DMS153 treated with DMSO at 0.1 percent for 48 hours (cell line): Measurements from ENCODE around the gene ANTXR1.
"Not testable (repeated sequence)": the region's sequence is repeated elsewhere in the genome, so short reads cannot be mapped to it uniquely, and the experiment has no call there.

Experiments used
- DNase-seq: peaks from one replicate; lab custom pipeline; 2025; ENCODE audit not compliant: unreplicated experiment; lab: John Stamatoyannopoulos, UW

The ANTXR1 gene

GRCh38 chr2:69162057-69162456 is 149.1 kb downstream of the ANTXR1 start:
- DNase-seq: no peak

- no peak for DNase-seq
Measured at GRCh38 chr2:69163109-69163508, 150.1 kb downstream of the ANTXR1 start.

DNA sequence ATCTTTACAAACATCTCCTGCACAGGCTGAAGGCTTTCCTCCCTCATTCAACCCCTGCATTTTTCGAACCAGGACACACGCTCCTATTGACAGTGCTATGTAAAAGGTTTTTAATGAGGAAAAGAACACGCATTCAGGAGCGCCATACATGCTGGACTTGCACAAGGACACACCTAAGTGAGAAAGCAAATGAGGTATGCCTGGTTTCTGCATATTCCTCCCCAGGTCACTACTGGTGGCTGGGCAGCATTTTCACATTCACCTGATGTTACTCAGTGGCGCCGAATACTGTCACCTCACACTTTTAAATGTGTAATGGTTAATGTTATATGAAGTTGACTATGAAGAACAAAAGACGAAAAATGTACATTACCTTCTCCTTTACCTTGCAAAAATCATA is 150.6 kb downstream of the ANTXR1 start:
- no peak for DNase-seq

- no peak for DNase-seq
Measured at GRCh38 chr2:69164061-69164778, 151.2 kb downstream of the ANTXR1 start.

GRCh38 chr2:69165091-69165880 is 152.3 kb downstream of the ANTXR1 start:
- no peak for DNase-seq

- no peak for DNase-seq
Measured at GRCh38 chr2:69166465-69166811, 153.5 kb downstream of the ANTXR1 start.

DNA sequence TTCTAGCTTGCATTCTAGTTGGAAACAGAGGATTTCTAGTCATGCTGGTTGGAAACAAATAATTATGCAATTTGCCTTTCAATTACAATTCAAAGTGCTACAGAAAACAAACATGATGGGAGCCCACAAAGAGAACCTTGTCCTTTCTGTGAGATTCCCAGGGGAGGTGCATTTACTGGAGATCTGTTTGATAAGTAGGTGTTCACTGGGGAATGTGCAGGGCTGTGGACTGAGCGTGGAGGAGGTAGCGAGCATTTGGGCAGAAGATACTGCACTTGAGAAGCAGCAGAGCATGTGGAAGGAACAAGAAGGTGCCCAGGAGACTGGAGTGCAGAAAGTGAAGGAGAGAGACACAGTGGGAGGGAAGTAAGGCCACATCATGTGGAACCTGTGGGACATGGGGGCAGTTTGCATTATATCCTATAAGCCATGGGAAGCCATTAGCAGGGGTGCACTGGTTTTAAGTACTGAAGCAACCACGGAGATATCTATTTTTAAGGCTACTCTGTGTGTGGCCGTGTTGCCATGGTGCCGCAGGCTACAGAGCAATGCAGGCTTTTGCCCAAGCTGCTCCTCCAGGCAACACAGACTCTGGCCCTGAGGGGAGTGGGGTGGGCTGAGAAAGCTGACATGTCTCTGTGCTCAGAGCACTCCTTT is 154.0 kb downstream of the ANTXR1 start:
- DNase-seq: no peak

DNA sequence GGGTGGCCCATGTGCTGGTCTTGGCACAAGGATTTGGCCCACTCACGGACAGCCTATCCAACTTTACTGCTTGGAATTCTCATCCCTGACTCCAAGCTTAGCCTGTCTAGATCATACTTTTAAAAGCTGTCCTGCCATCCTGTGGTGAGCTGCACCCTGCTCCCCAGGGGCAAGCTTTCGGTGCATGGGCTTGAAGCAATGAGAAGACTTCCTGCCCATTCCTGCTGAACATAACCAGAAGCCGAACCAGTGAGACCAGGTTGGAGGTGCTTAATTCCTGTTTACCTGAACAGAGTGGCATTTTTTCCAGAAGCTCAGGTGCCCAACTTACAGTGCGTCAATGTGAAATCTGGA is 154.5 kb downstream of the ANTXR1 start:
- no peak for DNase-seq

DNA sequence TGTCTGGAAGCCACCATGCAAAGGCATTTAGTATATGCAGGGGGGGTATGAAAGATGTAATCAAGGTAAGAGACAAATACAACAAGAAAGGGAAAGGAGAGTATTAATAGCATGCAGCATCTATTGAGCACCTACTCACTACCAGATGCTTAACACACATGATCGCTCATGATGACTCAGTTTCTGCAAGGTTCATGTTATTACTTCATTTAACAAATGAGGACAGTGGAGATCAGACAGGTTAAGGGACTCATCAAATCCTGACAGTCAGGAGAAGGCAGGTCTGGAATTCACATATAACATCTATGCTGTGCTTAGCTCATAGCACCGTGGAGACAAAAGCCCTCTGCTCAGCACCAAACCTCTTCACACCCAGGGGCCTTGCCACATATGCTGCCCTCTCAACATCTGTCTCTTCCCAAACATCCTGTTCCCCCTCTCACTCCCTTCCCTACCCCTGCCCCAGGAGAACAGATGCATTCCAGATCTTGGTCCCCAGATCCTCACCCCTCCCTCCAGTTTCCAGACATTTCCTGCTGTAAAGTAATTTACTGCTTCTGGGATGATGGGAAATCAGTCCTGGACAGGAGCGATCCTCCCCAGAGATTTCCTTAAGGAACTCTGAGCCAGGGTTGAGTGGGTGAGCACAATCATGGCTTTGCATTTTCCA is 155.3 kb downstream of the ANTXR1 start:
- DNase-seq: no peak

- no peak for DNase-seq
Measured at GRCh38 chr2:69168950-69169654, 156.1 kb downstream of the ANTXR1 start.

DNA sequence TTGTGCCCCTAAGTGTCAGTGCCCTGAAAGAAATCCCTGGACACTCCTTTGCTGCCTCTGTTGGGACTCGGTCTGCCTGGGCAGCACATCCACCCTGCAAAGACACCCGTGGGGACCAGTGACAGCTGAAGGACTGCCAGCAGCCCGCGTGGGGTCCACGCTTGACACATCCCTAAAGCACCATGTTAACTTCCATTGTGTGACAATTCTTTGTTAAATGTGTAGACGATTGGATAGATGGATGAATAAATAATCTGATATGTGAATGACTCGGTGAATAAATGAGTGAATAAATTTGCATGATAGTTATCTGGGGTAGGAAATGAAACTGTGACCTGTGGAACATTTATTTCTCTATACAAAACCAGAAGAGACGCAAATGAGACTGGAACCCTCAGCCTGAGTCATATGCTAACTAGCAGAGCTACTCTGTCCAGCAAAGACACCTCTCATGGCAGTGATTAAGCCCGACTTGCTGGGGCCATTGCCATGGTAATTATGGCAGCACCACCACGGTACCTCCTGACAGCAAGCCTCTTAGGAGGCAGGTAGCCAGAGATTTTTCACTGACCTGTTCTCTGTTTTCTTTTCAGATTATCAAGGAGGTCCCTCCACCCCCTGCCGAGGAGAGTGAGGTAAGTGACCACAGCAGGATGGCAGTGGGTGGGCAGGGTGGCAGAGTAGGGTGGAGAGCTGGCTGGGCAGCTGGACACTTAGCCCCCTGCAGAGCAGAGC is 156.8 kb downstream of the ANTXR1 start:
- DNase-seq: no peak

DNA sequence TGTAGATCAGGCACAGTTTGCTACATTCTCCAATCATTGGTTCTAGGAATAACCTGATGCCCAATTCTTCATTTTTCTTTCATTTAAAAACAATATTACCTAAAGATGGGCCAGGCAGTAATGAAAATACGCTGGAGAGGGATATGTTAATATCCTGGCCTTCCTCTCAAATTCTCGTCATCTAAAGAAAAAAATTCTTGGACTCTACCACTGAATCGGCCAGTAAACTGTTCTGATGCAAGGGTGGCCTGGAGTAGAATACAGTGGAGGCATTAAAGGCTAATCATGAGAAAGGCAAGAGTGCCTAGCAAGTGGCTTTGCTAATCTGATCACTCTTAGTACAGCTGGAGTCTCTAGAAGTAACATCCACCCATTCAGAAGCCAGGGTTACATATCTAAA is 157.7 kb downstream of the ANTXR1 start:
- no peak for DNase-seq

DNA sequence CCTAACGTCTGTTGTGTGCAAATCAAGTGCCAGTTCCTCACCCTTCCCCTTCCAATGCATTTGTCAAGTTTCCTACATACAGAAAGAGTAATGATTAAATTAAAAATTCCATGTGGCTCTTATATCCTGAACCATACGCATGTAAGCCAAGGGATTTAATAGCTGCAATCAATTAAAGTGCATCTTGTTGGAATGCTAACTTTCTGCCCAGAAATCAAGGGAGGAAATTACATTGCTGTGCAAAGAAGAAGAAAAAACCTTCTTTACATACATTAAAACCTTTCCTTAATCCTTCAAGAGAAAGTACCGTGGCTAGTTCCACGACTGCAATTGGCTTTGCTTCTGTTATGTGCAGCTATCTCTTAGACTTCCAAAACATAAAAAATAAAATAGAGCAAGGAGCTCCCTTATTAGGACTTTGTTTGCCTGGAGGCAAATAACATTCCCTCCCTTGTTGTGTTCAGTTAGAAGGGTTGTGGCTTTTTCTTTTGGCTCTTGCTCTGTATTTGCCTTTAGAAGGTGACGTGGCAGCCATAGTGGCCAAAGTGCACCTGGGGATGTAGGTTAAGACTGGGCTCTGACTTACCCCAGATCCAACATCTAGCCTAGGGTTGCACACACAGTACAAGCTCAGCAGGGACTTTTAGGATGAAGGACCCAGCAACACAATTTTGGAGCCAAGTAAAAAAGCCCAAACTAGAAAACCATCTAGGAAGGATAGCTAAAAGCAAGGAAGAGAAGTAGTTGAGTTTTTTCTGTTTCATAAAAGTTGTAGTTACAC is 158.3 kb downstream of the ANTXR1 start:
- no peak for DNase-seq

GRCh38 chr2:69171897-69172525 is 159.0 kb downstream of the ANTXR1 start:
- DNase-seq: no peak

DNA sequence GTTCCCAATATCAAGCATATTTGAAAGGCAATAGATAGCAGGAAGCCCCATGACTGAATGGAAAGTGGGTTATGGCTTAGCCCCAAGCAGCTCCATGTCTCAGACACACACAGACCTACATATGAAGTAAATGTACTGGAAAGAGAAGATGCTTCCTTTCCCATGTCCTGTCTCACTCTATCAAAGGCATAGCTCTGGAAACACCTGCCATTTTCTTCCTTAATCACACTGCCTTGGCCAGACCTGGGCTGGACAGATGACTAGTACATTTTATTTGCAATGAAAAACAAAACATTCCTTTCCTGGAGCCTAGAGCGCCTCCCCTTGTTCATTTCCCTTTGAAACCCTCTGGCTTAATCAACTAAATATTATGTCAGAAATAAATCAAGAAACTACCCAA is 160.7 kb downstream of the ANTXR1 start:
- DNase-seq: no peak

- DNase-seq: not testable (repeated sequence)
Measured at GRCh38 chr2:69174211-69174610, 161.2 kb downstream of the ANTXR1 start.

DNA sequence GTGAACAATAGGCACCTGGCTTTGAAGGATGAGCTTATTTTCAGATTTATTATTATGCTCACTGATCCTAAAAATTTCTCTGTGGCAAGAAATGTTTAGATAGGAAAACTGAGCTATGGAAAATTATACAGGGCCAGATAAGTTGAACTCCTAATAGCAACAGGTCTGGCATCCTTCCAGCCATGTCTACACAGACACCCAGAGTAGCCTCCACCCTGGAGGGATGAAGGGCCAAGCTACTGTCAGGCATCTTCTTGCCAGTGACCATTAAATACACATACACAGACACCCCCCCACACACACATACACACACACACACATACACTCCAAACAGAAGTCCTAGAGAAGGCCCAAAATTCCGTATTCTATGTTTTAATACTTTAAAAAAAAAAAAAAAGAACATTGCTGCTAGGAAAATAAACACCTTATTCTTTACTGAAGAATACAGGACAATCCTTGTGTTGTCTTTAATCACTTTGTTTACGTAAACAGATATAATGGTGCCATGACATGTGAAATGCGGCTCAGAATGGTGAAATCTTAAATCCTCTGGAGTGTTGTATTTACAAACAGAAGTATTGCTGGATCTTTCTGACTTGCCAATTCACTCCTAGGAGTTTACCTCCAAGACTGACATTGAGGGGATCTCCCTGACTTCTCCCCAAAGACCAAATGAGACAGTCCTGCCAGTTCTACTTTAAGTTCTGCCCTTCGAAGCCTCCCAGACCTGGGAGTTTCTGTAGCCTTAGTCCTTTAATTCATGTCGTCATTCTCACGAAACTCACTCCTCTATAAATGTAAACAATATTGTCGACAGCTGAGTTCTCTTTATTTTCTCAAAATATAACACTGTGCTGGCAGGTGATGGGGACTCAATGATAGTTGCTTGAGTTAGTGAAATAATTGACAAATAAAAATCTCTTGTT is 163.1 kb downstream of the ANTXR1 start:
- no peak for DNase-seq
